ENCODE results near the gene C17orf114.
A peak's percentile ranks its signal among the peaks of the same experiment; 100 is the strongest.

The C17orf114 gene

DNA sequence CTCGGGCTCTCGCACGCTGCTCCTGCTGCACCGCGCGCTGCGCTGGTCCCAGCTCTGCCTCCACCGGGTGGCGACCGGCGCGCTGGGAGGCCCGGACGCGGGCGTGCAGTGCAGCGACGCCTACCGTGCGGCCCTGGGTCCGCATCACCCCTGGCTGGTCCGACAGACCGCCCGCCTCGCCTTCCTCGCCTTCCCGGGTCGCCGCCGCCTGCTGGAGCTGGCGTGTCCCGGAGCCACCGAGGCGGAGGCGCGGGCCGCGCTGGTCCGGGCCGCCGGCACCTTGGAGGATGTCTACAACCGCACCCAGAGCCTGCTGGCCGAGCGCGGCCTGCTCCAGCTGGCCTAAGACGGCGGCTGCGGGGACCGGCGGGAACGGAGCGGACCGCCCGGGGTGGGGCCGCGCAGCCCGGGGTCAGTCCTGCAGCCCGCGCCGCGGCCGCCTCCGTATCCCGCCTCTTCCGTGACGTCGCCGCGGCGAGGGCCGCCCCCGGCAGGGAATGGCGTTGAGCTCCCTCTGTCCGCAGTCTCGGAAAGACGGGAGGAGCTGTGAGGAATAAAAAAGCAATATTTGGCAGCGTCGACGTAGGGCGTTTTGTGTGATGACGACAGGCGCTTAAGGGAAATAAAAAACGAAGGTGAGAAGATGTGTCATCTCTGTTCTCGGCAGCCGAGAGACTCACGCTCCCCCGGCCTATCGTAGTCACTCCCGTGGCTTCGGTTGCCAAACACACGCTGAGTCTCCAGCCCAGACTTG, 12.0 kb downstream of the C17orf114 start:
- peaks cover 9% of the 10 kb centered on the region for H3K27me3 ChIP-seq (ENCODE audit: insufficient read depth, low read length, poor library complexity, severe bottlenecking)
- no peaks in the 10 kb centered on the region for H3K9me3 ChIP-seq (ENCODE audit: low read length)
- H3K27ac ChIP-seq (ENCODE audit: low read depth, low read length), result peak overlapping the region; percentile 83
- ChIA-PET POLR2A (interaction anchor here (0.7 to 2.3 kb wide), 11 partner anchors 14 to 109 kb away, joined by 3 to 24 read pairs (median 4); partner anchors contain the start of genes ARRB2, C17orf107, MED11 and PLD2), CTCF (interaction anchor here (0.5 to 4.5 kb wide), 48 partner anchors 8 to 484 kb away, joined by 3 to 52 read pairs (median 4); partner anchors contain the start of genes ARRB2, C17orf107, CHRNE and MED11)
- Mint-ChIP-seq H3K36me3 (peaks cover 0 to 2% (median 0%) of the 10 kb centered on the region in 3 donors), H3K9me3 (peaks cover 0 to 2% (median 0%) of the 10 kb centered on the region in 5 donors), H3K27ac (peak overlapping the region; percentile 70 to 95 (median 89)), H3K4me3 (peak overlapping the region; percentile 82 to 95 (median 89)), H3K27me3 (peaks cover 29 to 32% of the 10 kb centered on the region in 2 donors), H3K4me1 (peaks cover 18 to 38% (median 26%) of the 10 kb centered on the region in 3 donors)
- peak; percentile 67 to 86 (median 76) for DNase-seq
- no peaks in the 10 kb centered on the region for H3K36me3 ChIP-seq (ENCODE audit: insufficient read depth, low read length)
- H3K4me1 ChIP-seq (ENCODE audit: insufficient read depth, low read length), result peaks cover 24% of the 10 kb centered on the region
- peak overlapping the region; percentile 42 for H3K4me3 ChIP-seq (ENCODE audit: low read length)

DNA sequence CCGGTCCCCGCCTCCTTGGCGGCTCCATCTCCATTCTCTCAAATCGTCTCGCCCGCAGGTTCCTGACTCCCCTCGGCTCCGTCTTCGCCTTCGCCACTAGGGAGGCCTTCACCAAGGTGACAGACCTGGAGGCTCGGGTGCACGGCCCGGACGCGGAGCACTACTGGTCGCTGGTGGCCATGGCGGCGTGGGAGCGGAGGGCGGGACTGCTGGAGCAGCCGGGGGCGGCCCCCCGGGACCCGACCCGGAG, 12.5 kb downstream of the C17orf114 start:
- H3K27me3 Mint-ChIP-seq, result peaks cover 31 to 36% of the 10 kb centered on the region in 2 donors
- peaks cover 0 to 2% (median 0%) of the 10 kb centered on the region in 3 donors for H3K36me3 Mint-ChIP-seq
- Histone ChIP-seq H3K9me3 (ENCODE audit: low read length) (no peaks in the 10 kb centered on the region), H3K4me1 (ENCODE audit: insufficient read depth, low read length) (peaks cover 24% of the 10 kb centered on the region), H3K27ac (ENCODE audit: low read depth, low read length) (peak overlapping the region; percentile 83), H3K4me3 (ENCODE audit: low read length) (peak overlapping the region; percentile 42), H3K36me3 (ENCODE audit: insufficient read depth, low read length) (no peaks in the 10 kb centered on the region), H3K27me3 (ENCODE audit: insufficient read depth, low read length, poor library complexity, severe bottlenecking) (peaks cover 11% of the 10 kb centered on the region)
- CTCF ChIA-PET, result interaction anchor here (0.5 to 4.5 kb wide), 42 partner anchors 8 to 484 kb away, joined by 3 to 52 read pairs (median 4); partner anchors contain the start of genes ARRB2, C17orf107, MED11 and PELP1
- peak overlapping the region; percentile 70 to 90 (median 77) for H3K4me3 Mint-ChIP-seq
- H3K27ac Mint-ChIP-seq, result peak overlapping the region in 6 of 8 donors; percentile 12 to 83 (median 53)
- peaks cover 0 to 2% (median 0%) of the 10 kb centered on the region in 5 donors for H3K9me3 Mint-ChIP-seq
- DNase-seq, result no peak
- H3K4me1 Mint-ChIP-seq, result peaks cover 18 to 38% (median 26%) of the 10 kb centered on the region in 3 donors
- POLR2A ChIA-PET, result interaction anchor here (1.0 to 2.3 kb wide), 9 partner anchors 17 to 110 kb away, joined by 3 to 24 read pairs (median 4); partner anchors contain the start of genes ARRB2, C17orf107, MED11 and PLD2

DNA sequence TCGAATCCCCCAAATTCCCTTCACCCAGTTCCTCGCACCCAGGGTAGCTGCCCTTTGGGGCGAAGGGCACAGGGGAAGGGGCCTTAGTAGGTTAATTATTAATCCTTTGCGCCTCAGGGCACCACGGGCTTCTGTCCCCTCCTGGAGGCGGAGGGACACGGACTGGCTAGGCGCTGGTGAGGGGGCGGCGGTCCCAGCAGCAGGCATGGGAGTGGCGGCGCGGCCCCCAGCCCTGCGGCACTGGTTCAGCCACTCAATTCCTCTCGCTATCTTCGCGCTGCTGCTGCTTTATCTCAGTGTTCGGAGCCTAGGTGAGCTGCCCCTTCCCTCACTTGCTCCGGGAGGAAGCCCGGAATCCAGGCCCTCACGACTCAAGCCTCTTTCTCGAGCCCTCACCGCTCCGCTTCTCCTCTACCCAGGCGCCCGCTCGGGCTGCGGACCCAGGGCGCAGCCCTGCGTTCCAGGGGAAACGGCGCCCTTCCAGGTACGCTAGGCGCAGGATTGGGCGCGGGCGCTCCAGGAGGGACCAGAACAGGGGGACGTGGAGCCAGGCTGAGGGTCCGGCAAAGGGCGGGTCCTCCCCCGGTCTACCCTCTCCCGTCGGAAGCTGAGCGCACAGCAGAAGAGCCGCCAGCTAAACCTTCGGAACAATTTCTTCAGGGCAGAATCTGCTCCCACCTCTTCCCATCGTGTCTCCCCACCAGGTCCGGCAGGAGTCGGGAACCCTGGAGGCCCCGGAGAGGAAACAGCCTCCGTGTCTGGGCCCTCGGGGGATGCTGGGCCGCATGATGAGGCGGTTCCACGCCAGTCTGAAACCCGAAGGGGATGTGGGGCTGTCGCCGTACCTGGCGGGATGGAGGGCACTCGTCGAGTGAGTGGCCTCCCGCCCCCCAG, 13.1 kb downstream of the C17orf114 start, which contains the start of gene GLTPD2:
Gene GLTPD2 (plus strand): TSS at position 158 of the 894 bp plus-strand sequence. CDS start 48 bp downstream, at position 206.
- CTCF ChIA-PET, result interaction anchor here (0.5 to 4.5 kb wide), 42 partner anchors 9 to 485 kb away, joined by 3 to 52 read pairs (median 4); partner anchors contain the start of genes ARRB2, C17orf107, MED11 and PELP1

DNA sequence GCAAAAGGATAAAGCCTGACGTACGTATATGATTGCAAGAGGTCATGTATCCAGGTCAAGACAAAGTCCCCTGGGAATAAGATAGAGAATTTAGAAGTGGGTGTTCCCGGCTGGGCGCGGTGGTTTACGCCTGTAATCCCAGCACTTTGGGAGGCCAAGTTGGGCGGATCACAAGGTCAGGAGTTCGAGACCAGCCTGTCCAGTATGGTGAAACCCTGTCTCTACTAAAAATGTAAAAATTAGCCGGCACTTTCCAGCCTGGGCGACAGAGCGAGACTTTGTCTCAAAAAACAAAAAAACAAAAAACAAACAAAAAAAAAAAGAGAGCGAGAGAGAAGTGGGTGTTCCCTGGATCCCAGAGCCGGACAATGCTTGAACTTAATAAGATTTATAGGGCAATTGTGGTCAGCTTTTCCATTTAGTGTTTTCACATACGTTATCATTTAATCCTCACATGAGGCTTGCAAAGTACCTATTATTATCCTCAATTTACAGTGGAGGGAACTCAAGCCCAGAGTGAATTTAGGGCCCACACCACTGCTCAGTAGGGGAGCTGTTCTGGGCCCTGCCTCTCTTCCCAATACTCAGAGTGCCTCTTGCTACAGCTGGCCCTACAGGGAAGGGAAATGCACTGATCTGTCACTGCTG, 13.8 kb downstream of the C17orf114 start:
- H3K27ac ChIP-seq (ENCODE audit: low read depth, low read length), result no peak overlapping the region
- H3K4me1 ChIP-seq (ENCODE audit: insufficient read depth, low read length), result peaks cover 24% of the 10 kb centered on the region
- no peak overlapping the region for H3K4me3 ChIP-seq (ENCODE audit: low read length)
- peaks cover 23% of the 10 kb centered on the region for H3K27me3 ChIP-seq (ENCODE audit: insufficient read depth, low read length, poor library complexity, severe bottlenecking)
- DNase-seq, result no peak
- peak overlapping the region; percentile 23 to 88 (median 49) for H3K4me3 Mint-ChIP-seq
- H3K27ac Mint-ChIP-seq, result peak overlapping the region in 4 of 8 donors; percentile 3 to 80 (median 59)
- peaks cover 0 to 2% (median 0%) of the 10 kb centered on the region in 3 donors for H3K36me3 Mint-ChIP-seq
- ChIA-PET POLR2A (interaction anchor here (0.7 to 1.0 kb wide), 2 partner anchors 78 to 92 kb away, joined by 4 to 5 read pairs; no protein-coding TSS in a partner anchor), CTCF (interaction anchor here (1.0 to 4.5 kb wide), 4 partner anchors 9 to 101 kb away, joined by 3 to 52 read pairs (median 10); partner anchors contain the start of gene ARRB2)
- peaks cover 38 to 45% of the 10 kb centered on the region in 2 donors for H3K27me3 Mint-ChIP-seq
- H3K36me3 ChIP-seq (ENCODE audit: insufficient read depth, low read length), result no peaks in the 10 kb centered on the region
- peaks cover 18 to 38% (median 26%) of the 10 kb centered on the region in 3 donors for H3K4me1 Mint-ChIP-seq
- no peaks in the 10 kb centered on the region for H3K9me3 ChIP-seq (ENCODE audit: low read length)
- peaks cover 0 to 2% (median 0%) of the 10 kb centered on the region in 5 donors for H3K9me3 Mint-ChIP-seq

More for the DNA sequence above, 13.1 kb downstream of the C17orf114 start, which contains the start of gene GLTPD2:
- Mint-ChIP-seq H3K36me3 (peaks cover 0 to 2% (median 0%) of the 10 kb centered on the region in 3 donors), H3K4me1 (peaks cover 18 to 38% (median 26%) of the 10 kb centered on the region in 3 donors), H3K9me3 (peaks cover 0 to 2% (median 0%) of the 10 kb centered on the region in 5 donors), H3K27me3 (peaks cover 37 to 40% of the 10 kb centered on the region in 2 donors), H3K4me3 (peak within 1 kb of the TSS; percentile 70 to 90 (median 77)), H3K27ac (peak within 1 kb of the TSS in 7 of 8 donors; percentile 12 to 83 (median 73))
- H3K4me1 ChIP-seq (ENCODE audit: insufficient read depth, low read length), result peaks cover 24% of the 10 kb centered on the region
- no peak for DNase-seq
- H3K27me3 ChIP-seq (ENCODE audit: insufficient read depth, low read length, poor library complexity, severe bottlenecking), result peaks cover 17% of the 10 kb centered on the region
- H3K36me3 ChIP-seq (ENCODE audit: insufficient read depth, low read length), result no peaks in the 10 kb centered on the region
- peak within 1 kb of the TSS; percentile 83 for H3K27ac ChIP-seq (ENCODE audit: low read depth, low read length)
- H3K4me3 ChIP-seq (ENCODE audit: low read length), result peak within 1 kb of the TSS; percentile 42
- POLR2A ChIA-PET, result interaction anchor here (0.7 to 2.3 kb wide), 9 partner anchors 17 to 111 kb away, joined by 3 to 24 read pairs (median 4); partner anchors contain the start of genes ARRB2, C17orf107, MED11 and PLD2
- H3K9me3 ChIP-seq (ENCODE audit: low read length), result no peaks in the 10 kb centered on the region

DNA sequence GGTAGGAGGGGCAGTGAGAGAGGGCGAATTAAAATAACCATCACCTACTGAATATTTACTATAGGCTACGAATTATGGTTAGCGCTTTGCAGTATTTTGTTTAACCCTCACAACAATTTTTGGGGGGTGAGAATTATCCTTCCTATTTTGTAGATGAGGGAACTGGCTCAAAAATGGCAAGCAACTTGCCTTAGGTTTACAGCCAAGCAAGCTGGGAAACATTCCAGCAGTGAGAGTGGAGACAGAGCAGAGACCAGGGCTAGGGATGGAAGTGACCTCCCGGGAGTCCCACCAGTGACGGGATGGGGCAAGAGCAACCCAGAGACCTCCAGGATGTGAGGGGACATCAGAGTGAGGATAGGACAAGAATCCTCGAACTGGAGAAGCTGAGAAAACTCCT, 15.6 kb downstream of the C17orf114 start:
- no peak for DNase-seq
- POLR2A ChIA-PET, result no interaction called here
- H3K4me3 ChIP-seq (ENCODE audit: low read length), result no peak overlapping the region
- H3K9me3 ChIP-seq (ENCODE audit: low read length), result no peaks in the 10 kb centered on the region
- Mint-ChIP-seq H3K4me1 (peaks cover 18 to 38% (median 26%) of the 10 kb centered on the region in 3 donors), H3K9me3 (peaks cover 0 to 2% (median 0%) of the 10 kb centered on the region in 5 donors), H3K27ac (no peak overlapping the region), H3K36me3 (peaks cover 0 to 2% (median 0%) of the 10 kb centered on the region in 3 donors), H3K4me3 (peak overlapping the region in 3 of 7 donors; percentile 2 to 63 (median 49)), H3K27me3 (peaks cover 51 to 53% of the 10 kb centered on the region in 2 donors)
- H3K27ac ChIP-seq (ENCODE audit: low read depth, low read length), result no peak overlapping the region
- H3K36me3 ChIP-seq (ENCODE audit: insufficient read depth, low read length), result no peaks in the 10 kb centered on the region
- H3K27me3 ChIP-seq (ENCODE audit: insufficient read depth, low read length, poor library complexity, severe bottlenecking), result peaks cover 23% of the 10 kb centered on the region
- CTCF ChIA-PET, result interaction anchor here (1.3 to 4.1 kb wide), 3 partner anchors 9 to 77 kb away, joined by 3 to 15 read pairs (median 4); partner anchors contain the start of genes ARRB2 and PSMB6
- H3K4me1 ChIP-seq (ENCODE audit: insufficient read depth, low read length), result peaks cover 24% of the 10 kb centered on the region

DNA sequence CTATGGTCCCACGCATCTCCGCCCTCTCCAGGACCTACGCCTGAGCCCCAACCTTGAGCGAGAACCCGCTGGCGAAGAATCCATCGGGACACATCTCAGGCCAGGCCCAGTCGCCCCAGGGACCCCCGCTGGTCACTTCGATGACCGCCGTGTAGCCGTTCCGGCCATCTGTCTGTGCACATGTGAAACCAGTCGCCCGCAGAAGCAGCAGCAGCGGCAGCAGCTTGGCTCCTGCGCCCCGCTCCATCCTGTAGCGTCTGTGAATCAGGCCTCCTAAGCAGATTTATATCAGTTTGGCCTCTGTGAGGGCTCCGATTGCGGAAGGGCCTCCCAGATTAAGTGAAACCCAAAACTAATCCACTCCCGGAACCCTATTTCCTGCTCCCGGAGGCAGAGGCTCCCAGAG, 16.0 kb downstream of the C17orf114 start, which contains the start of gene VMO1:
Gene VMO1 (minus strand): TSS at position 259 of the 406 bp plus-strand sequence. CDS start 12 bp downstream, at position 247.
- Histone ChIP-seq H3K4me1 (ENCODE audit: insufficient read depth, low read length) (peaks cover 24% of the 10 kb centered on the region), H3K27me3 (ENCODE audit: insufficient read depth, low read length, poor library complexity, severe bottlenecking) (peaks cover 23% of the 10 kb centered on the region), H3K4me3 (ENCODE audit: low read length) (no peak within 1 kb of the TSS), H3K27ac (ENCODE audit: low read depth, low read length) (no peak within 1 kb of the TSS), H3K36me3 (ENCODE audit: insufficient read depth, low read length) (no peaks in the 10 kb centered on the region), H3K9me3 (ENCODE audit: low read length) (no peaks in the 10 kb centered on the region)
- Mint-ChIP-seq H3K4me3 (peak within 1 kb of the TSS; percentile 19 to 88 (median 54)), H3K36me3 (peaks cover 0 to 2% (median 0%) of the 10 kb centered on the region in 3 donors), H3K27me3 (peaks cover 51 to 53% of the 10 kb centered on the region in 2 donors), H3K9me3 (peaks cover 0 to 2% (median 0%) of the 10 kb centered on the region in 5 donors), H3K27ac (peak within 1 kb of the TSS in 1 of 8 donors; percentile 80), H3K4me1 (peaks cover 18 to 35% (median 24%) of the 10 kb centered on the region in 3 donors)
- CTCF ChIA-PET, result interaction anchor here (1.3 to 4.1 kb wide), 3 partner anchors 10 to 77 kb away, joined by 3 to 15 read pairs (median 4); partner anchors contain the start of genes ARRB2 and PSMB6
- POLR2A ChIA-PET, result no interaction called here
- no peak for DNase-seq

All from CD8-positive, alpha-beta memory T cell (primary cell).